ENCODE results near the gene TEX52.

Gene TEX52

DNA sequence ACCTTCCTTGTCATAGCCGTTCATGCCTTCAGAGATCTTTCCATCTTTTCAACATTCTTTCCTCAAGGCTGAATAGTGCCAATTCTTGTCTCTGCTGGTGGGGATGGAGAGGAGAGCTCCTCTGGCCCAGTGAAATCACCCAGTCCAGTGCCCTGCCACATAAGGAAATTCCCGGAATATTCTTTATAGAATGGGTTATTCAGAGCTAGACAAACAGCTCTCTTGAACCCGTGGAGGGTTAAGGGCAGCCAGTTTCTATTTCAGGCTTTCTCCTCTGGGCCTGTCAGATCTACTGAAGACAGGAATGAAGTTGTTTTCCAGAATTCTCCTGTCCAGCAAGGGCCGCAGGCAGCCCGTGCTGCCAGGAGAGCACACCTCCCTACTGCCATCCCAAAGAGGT lies 13.9 kb downstream of the TEX52 start:
- Histone ChIP-seq H4K20me1 (ENCODE audit: insufficient read depth, low read length) (no peaks in the 10 kb centered on the region), H3K79me2 (ENCODE audit: low read length) (no peaks in the 10 kb centered on the region), H3K27me3 (ENCODE audit: low read depth, low read length) (no peaks in the 10 kb centered on the region), H3K36me3 (replicated peaks; ENCODE audit: low read depth, low read length) (no peaks in the 10 kb centered on the region), H3K9me3 (ENCODE audit: insufficient read depth, low read length) (no peaks in the 10 kb centered on the region), H3K9ac (ENCODE audit: low read length) (no peak overlapping the region), H3K4me2 (ENCODE audit: low read length) (no peak overlapping the region), H3K4me1 (ENCODE audit: low read length) (no peaks in the 10 kb centered on the region), H2AFZ (ENCODE audit: low read depth, low read length) (no peak overlapping the region), H3K27ac (ENCODE audit: low read length) (no peak overlapping the region), H3K4me3 (ENCODE audit: low read length) (no peak overlapping the region)
- TF ChIP-seq EZH2phosphoT487 (IDR thresholded peaks at IDR 0.05; ENCODE audit: low read depth) (no peak), CTCF (IDR thresholded peaks at IDR 0.05; ENCODE audit: low read depth, low read length) (no peak)

DNA sequence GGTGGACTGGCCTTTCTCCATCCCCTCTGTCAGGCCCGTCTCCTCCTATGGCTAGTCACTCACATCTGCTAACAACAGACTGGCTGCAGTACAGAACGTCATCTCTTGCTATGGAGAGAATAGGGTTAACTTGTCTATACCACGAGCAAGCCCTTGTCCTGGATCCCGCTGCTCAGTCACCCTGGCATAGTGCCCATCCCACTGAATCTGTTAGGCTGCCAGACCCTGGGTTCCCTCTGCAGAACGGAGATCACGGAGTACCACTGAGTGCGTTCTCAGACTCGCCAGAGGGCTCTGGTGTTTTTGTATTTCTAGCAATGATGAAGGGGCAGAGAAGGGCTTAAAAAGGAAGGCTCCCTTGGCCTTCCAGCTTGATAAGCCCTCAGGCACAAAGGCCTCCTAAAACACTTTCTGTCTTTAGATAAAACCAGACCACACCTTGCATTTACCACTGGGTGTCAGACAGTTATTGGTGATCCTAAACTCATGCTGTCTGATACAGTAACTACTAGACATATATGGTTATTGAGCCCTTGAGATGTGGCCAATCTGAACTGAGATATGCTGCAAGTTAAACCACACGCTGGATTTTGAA lies 15.7 kb downstream of the TEX52 start:
- Histone ChIP-seq H3K4me1 (ENCODE audit: low read length) (no peaks in the 10 kb centered on the region), H3K4me2 (ENCODE audit: low read length) (no peak overlapping the region), H3K4me3 (ENCODE audit: low read length) (no peak overlapping the region), H4K20me1 (ENCODE audit: insufficient read depth, low read length) (no peaks in the 10 kb centered on the region), H3K27me3 (ENCODE audit: low read depth, low read length) (no peaks in the 10 kb centered on the region), H2AFZ (ENCODE audit: low read depth, low read length) (no peak overlapping the region), H3K9me3 (ENCODE audit: insufficient read depth, low read length) (no peaks in the 10 kb centered on the region), H3K9ac (ENCODE audit: low read length) (no peak overlapping the region), H3K27ac (ENCODE audit: low read length) (no peak overlapping the region), H3K79me2 (ENCODE audit: low read length) (no peaks in the 10 kb centered on the region), H3K36me3 (replicated peaks; ENCODE audit: low read depth, low read length) (peaks cover 3% of the 10 kb centered on the region)
- TF ChIP-seq EZH2phosphoT487 (IDR thresholded peaks at IDR 0.05; ENCODE audit: low read depth) (no peak), CTCF (IDR thresholded peaks at IDR 0.05; ENCODE audit: low read depth, low read length) (no peak)

GRCh38 chr12:2836574-2836973 lies 20.3 kb downstream of the TEX52 start:
- Histone ChIP-seq H3K27ac (ENCODE audit: low read length) (no peak overlapping the region), H2AFZ (ENCODE audit: low read depth, low read length) (no peak overlapping the region), H3K27me3 (ENCODE audit: low read depth, low read length) (no peaks in the 10 kb centered on the region), H3K36me3 (replicated peaks; ENCODE audit: low read depth, low read length) (peaks cover 5% of the 10 kb centered on the region), H4K20me1 (ENCODE audit: insufficient read depth, low read length) (no peaks in the 10 kb centered on the region), H3K4me1 (ENCODE audit: low read length) (no peaks in the 10 kb centered on the region), H3K4me3 (ENCODE audit: low read length) (no peak overlapping the region), H3K79me2 (ENCODE audit: low read length) (no peaks in the 10 kb centered on the region), H3K4me2 (ENCODE audit: low read length) (no peak overlapping the region), H3K9ac (ENCODE audit: low read length) (no peak overlapping the region), H3K9me3 (ENCODE audit: insufficient read depth, low read length) (no peaks in the 10 kb centered on the region)
- TF ChIP-seq EZH2phosphoT487 (IDR thresholded peaks at IDR 0.05; ENCODE audit: low read depth) = no peak
- TF ChIP-seq CTCF (IDR thresholded peaks at IDR 0.05; ENCODE audit: low read depth, low read length) = no peak

- Histone ChIP-seq H3K27me3 (ENCODE audit: low read depth, low read length) (no peaks in the 10 kb centered on the region), H3K36me3 (replicated peaks; ENCODE audit: low read depth, low read length) (peaks cover 5% of the 10 kb centered on the region), H3K4me2 (ENCODE audit: low read length) (no peak overlapping the region), H2AFZ (ENCODE audit: low read depth, low read length) (no peak overlapping the region), H3K9ac (ENCODE audit: low read length) (no peak overlapping the region), H3K4me3 (ENCODE audit: low read length) (no peak overlapping the region), H3K27ac (ENCODE audit: low read length) (no peak overlapping the region), H4K20me1 (ENCODE audit: insufficient read depth, low read length) (no peaks in the 10 kb centered on the region), H3K4me1 (ENCODE audit: low read length) (no peaks in the 10 kb centered on the region), H3K79me2 (ENCODE audit: low read length) (no peaks in the 10 kb centered on the region), H3K9me3 (ENCODE audit: insufficient read depth, low read length) (no peaks in the 10 kb centered on the region)
- TF ChIP-seq EZH2phosphoT487 (IDR thresholded peaks at IDR 0.05; ENCODE audit: low read depth) = no peak
- TF ChIP-seq CTCF (IDR thresholded peaks at IDR 0.05; ENCODE audit: low read depth, low read length) = no peak
Measured at GRCh38 chr12:2835691-2836403, 21.0 kb downstream of the TEX52 start.
